Gastroesophageal sphincter (tissue), 3 donors: ENCODE measurements around the gene NDUFA5.

ENCODE experiments used
- EP300 ChIP-seq: sonication (generic); formaldehyde crosslinking; IDR thresholded peaks from one replicate; pipeline ENCODE4 v1.6.1; 2017; ENCODE audit warnings: antibody characterized with exemption, mild to moderate bottlenecking
- POLR2A ChIP-seq, 2 donors: fragments of 450-650 bp; IDR thresholded peaks; one replicate each; pipeline ENCODE4 v1.6.1; 2017; ENCODE audit warnings: antibody characterized with exemption in 2 of 2, mild to moderate bottlenecking in 2 of 2, moderate library complexity in 1 of 2
- TF ChIP-seq, protein P1 (sequence below), 4 experiments: fragments of 200-600 bp in 2 of 4; fragments of 450-650 bp in 2 of 4; sonication (generic) in 1 of 4; IDR thresholded peaks; one replicate each; pipeline ENCODE4 v1.5.1; 2017 to 2019; ENCODE audit warnings: antibody characterized with exemption in 4 of 4, mild to moderate bottlenecking in 2 of 4, moderate library complexity in 2 of 4

DNA sequence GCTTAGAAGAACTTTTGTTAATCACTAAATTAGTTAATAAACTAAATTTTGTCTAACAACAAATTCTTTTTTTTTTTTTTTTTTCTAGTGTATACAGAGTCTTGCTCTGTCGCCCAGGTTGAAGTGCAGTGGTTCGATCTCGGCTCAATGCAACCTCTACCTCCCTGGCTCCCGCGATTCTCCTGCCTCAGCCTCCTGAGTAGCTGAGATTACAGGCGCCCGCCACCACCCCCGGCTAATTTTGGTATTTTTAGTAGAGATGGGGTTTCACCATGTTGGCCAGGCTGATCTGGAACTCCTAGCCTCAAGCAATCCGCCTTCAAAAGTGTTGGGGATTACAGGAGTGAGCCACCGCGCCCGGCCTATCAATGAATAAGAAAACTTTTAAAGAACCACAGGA, 22.1 kb downstream of the NDUFA5 start:
- TF ChIP-seq, protein P1, sequence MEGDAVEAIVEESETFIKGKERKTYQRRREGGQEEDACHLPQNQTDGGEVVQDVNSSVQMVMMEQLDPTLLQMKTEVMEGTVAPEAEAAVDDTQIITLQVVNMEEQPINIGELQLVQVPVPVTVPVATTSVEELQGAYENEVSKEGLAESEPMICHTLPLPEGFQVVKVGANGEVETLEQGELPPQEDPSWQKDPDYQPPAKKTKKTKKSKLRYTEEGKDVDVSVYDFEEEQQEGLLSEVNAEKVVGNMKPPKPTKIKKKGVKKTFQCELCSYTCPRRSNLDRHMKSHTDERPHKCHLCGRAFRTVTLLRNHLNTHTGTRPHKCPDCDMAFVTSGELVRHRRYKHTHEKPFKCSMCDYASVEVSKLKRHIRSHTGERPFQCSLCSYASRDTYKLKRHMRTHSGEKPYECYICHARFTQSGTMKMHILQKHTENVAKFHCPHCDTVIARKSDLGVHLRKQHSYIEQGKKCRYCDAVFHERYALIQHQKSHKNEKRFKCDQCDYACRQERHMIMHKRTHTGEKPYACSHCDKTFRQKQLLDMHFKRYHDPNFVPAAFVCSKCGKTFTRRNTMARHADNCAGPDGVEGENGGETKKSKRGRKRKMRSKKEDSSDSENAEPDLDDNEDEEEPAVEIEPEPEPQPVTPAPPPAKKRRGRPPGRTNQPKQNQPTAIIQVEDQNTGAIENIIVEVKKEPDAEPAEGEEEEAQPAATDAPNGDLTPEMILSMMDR (IDR thresholded peaks at IDR 0.05): no peak
- TF ChIP-seq POLR2A (IDR thresholded peaks at IDR 0.05) (no peak), EP300 (no peak)
